Psoas muscle (tissue), 8 donors: ENCODE results near the gene POFUT2. TPM values are rescaled to one million over a fixed set of nuclear protein-coding genes. Genes with fewer than 3 reads are reported as not detected.

Experiments used
- ATAC-seq, 4 donors: fragments of 200-7000 bp; cut with Tn5 transposase; one replicate each; pipeline ENCODE4 v1.9.1; 2020; ENCODE audit warnings: moderate library complexity in 3 of 4, mild to moderate bottlenecking in 2 of 4
- DNase-seq, 2 donors: peaks; one replicate each; pipeline ENCODE4 v3.0.0-alpha.2; 2020
- H3K27ac ChIP-seq: fragments of 200-600 bp; one replicate; pipeline ENCODE4 v1.8.0; 2022
- H3K27me3 ChIP-seq, 3 donors: fragments of 200-600 bp in 1 of 3; one replicate each; pipeline versions ENCODE4 v1.6.1 to v1.8.0; 2013 to 2022; ENCODE audit warnings: low read length in 2 of 3, mild to moderate bottlenecking in 2 of 3, moderate library complexity in 1 of 3; ENCODE audit not compliant: insufficient read depth in 3 of 3
- H3K36me3 ChIP-seq, 2 donors: fragments of 200-600 bp in 1 of 2; one replicate each; pipeline versions ENCODE4 v1.6.1 to v1.8.0; 2013 to 2022; ENCODE audit warnings: low read depth in 1 of 2, mild to moderate bottlenecking in 1 of 2, moderate library complexity in 1 of 2; ENCODE audit not compliant: insufficient read depth in 1 of 2
- H3K4me1 ChIP-seq: fragments of 200-600 bp; one replicate; pipeline ENCODE4 v1.8.0; 2022
- H3K4me3 ChIP-seq: fragments of 200-600 bp; one replicate; pipeline ENCODE4 v1.8.0; 2022; ENCODE audit warnings: mild to moderate bottlenecking
- H3K9me3 ChIP-seq: fragments of 200-600 bp; one replicate; pipeline ENCODE4 v1.8.0; 2022
- WGBS, 3 donors: extraction: QIAGEN DNeasy Blood & Tissue Kit; methylation state at CpG; one replicate each; pipeline versions ENCODE4 v1.1.6 to v1.1.7; 2013; 5-methylcytosine and 5-hydroxymethylcytosine counted together
- intact Hi-C, 2 donors: fragments of 100-400 bp; cut with DNase I; formaldehyde crosslinking; loops; one replicate each; pipeline versions ENCODE4 v1.11.0 to v1.14.2; 2022
- polyA plus RNA-seq, 3 donors: library from polyadenylated mRNA; stranded (reverse); fragments of 200-250 nt; gene quantifications; one replicate each; pipeline ENCODE4 v1.2.3, GENCODE V29; 2013
- total RNA-seq, 4 donors: library from RNA; stranded (reverse); fragmentation: NEBNext Ultra II Directional in 2 of 4; extraction: Animal tissue kit (Norgen Biotek cat#: 25700) in 2 of 4; gene quantifications; one replicate each; pipeline versions ENCODE4 v1.2.1 to v1.2.4, GENCODE V29; 2021 to 2023
- TF ChIP-seq, protein P1 (sequence below): fragments of 200-600 bp; IDR thresholded peaks from one replicate; pipeline ENCODE4 v1.8.0; 2022; ENCODE audit warnings: antibody characterized with exemption
- donor health status: healthy with polysubstance abuse.
- donor health status: DM: no; HTN: no; CAD: no; lungs with moderate emphysema.
- donor health status: Bipolar disorder and iron deficiency.
- donor health status: healthy.
- donor health status: DM: yes; HTN: yes; CAD: no.
- donor health status: DM: no; HTN: no; CAD: no.
- donor health status: DM: no; HTN: no; CAD: no.
- donor health status: DM: yes; HTN: yes; CAD: no.

POFUT2 gene
- total and polyA plus RNA-seq, 7 donors: 5.6 to 13.9 (median 10.8) TPM

DNA sequence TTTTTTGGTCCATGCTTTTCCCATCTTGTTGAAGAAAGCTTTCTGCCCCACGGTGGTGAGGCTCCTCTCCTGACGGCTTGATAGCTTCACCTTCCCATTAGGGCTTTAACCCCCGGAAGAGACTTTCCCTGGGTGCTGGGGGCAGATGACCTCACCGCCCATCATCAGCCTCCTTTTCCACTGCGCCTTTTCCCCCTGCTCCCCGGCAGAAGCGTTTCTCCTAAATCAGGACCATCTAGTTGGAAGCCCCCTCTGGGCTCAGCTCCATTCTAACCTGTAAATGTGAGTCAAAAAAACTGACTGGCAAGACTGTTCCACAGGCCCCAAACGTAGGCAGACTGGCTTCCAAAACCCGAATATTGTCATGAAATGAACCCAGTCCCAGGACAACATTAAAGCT is 6.7 kb downstream of the POFUT2 start:
- intact Hi-C loops: loop anchor here in 1 of 2 donors (10.0 kb wide), 1 partner anchor 336 kb away; the partner anchor contains the start of gene SLX9
- Histone ChIP-seq H3K4me3 (no peak overlapping the region), H3K36me3 (peaks cover 2 to 97% of the 10 kb centered on the region in 2 donors), H3K27me3 (no peaks in the 10 kb centered on the region), H3K9me3 (no peaks in the 10 kb centered on the region), H3K27ac (no peak overlapping the region), H3K4me1 (no peaks in the 10 kb centered on the region)
- no peak for ATAC-seq
- 71 to 82% (median 73%) methylated on average over 9 of the region's 9 CpGs for WGBS, 3 donors
- DNase-seq: no peak
- TF ChIP-seq, protein P1, sequence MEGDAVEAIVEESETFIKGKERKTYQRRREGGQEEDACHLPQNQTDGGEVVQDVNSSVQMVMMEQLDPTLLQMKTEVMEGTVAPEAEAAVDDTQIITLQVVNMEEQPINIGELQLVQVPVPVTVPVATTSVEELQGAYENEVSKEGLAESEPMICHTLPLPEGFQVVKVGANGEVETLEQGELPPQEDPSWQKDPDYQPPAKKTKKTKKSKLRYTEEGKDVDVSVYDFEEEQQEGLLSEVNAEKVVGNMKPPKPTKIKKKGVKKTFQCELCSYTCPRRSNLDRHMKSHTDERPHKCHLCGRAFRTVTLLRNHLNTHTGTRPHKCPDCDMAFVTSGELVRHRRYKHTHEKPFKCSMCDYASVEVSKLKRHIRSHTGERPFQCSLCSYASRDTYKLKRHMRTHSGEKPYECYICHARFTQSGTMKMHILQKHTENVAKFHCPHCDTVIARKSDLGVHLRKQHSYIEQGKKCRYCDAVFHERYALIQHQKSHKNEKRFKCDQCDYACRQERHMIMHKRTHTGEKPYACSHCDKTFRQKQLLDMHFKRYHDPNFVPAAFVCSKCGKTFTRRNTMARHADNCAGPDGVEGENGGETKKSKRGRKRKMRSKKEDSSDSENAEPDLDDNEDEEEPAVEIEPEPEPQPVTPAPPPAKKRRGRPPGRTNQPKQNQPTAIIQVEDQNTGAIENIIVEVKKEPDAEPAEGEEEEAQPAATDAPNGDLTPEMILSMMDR: no peak

GRCh38 chr21:45280178-45280821 is 7.4 kb downstream of the POFUT2 start:
- intact Hi-C loops: loop anchor here in 1 of 2 donors (10.0 kb wide), 1 partner anchor 335 kb away; the partner anchor contains the start of gene SLX9
- WGBS, 3 donors: 95 to 96% (median 95%) methylated on average over 28 of the region's 28 CpGs

GRCh38 chr21:45279446-45280177 is 8.1 kb downstream of the POFUT2 start:
- H3K36me3 ChIP-seq: peaks cover 2 to 97% of the 10 kb centered on the region in 2 donors
- no peak overlapping the region for H3K27ac ChIP-seq
- ATAC-seq: no peak
- H3K27me3 ChIP-seq: no peaks in the 10 kb centered on the region
- H3K9me3 ChIP-seq: no peaks in the 10 kb centered on the region
- H3K4me1 ChIP-seq: no peaks in the 10 kb centered on the region
- no peak overlapping the region for H3K4me3 ChIP-seq
- intact Hi-C loops: loop anchor here in 1 of 2 donors (10.0 kb wide), 1 partner anchor 335 kb away; the partner anchor contains the start of gene SLX9
- WGBS, 3 donors: 89 to 92% (median 90%) methylated on average over 25 of the region's 25 CpGs
- peak in 1 of 2 donors; percentile 28 for DNase-seq
- TF ChIP-seq, protein P1: no peak

More at GRCh38 chr21:45280178-45280821, 7.4 kb downstream of the POFUT2 start:
- no peak overlapping the region for H3K27ac ChIP-seq
- DNase-seq (peak in 1 of 2 donors; percentile 26), ATAC-seq (no peak)
- H3K27me3 ChIP-seq: no peaks in the 10 kb centered on the region
- no peak overlapping the region for H3K4me3 ChIP-seq
- H3K36me3 ChIP-seq: peaks cover 2 to 97% of the 10 kb centered on the region in 2 donors
- TF ChIP-seq, protein P1: no peak
- no peaks in the 10 kb centered on the region for H3K9me3 ChIP-seq
- H3K4me1 ChIP-seq: no peaks in the 10 kb centered on the region

DNA sequence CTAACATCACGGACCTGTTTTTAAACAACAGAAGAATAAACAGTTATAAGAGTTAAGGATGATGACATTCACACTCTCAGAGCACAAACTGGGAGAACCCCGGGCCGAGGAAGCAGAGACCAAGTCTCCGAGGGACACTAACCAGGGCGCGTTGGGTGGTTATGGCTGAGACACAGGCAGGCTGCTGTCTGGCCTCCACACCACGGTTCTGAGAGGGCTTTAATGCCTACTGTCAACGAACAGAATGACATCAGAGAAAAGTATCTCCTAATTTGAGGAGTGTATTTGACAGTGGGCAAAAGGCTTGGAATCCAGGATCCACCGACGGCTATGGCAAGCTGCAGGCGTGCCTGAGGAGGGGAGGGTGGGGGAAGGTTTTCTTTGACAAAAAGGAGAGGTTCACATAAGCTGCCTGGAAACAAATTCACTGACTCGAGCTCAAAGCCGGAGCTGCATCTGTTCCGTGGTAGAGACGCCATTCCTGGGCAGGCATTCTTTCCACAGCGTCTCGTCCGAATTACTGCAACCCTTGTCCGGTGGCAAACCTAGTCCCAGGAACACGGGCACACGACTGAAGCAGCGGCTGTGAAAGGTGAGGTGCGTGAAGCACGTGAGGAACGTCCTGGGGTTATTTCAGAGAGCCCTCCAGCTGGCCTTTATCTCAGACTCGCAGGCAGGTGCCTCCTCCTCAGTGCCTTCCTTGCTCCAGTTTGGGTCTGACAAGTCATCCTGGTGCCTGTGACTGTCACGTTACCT is 9.4 kb downstream of the POFUT2 start:
- ATAC-seq (no peak), DNase-seq (no peak)
- intact Hi-C loops: no loop called here
- H3K4me1 ChIP-seq: no peaks in the 10 kb centered on the region
- 88 to 94% (median 89%) methylated on average over 27 of the region's 27 CpGs for WGBS, 3 donors
- no peak overlapping the region for H3K4me3 ChIP-seq
- TF ChIP-seq, protein P1: no peak
- no peaks in the 10 kb centered on the region for H3K27me3 ChIP-seq
- no peak overlapping the region for H3K27ac ChIP-seq
- H3K36me3 ChIP-seq: peaks cover 0 to 97% of the 10 kb centered on the region in 2 donors
- H3K9me3 ChIP-seq: no peaks in the 10 kb centered on the region
